ACC112 (cell line): ENCODE data around the gene PIAS2.
"Not testable (repeated sequence)": the region's sequence is repeated elsewhere in the genome, so short reads cannot be mapped to it uniquely, and the experiment has no call there.

Source experiments
- H2AFZ ChIP-seq: fragments of 200-600 bp; sonication (generic); one replicate; pipeline ENCODE4 v1.6.0; 2017; ENCODE audit warnings: antibody characterized with exemption, low read length; ENCODE audit not compliant: unreplicated experiment
- H3K27ac ChIP-seq: fragments of 200-600 bp; sonication (generic); 2 replicates; pipeline ENCODE4 v1.5.1; 2014; ENCODE audit warnings: low read depth, mild to moderate bottlenecking, antibody characterized with exemption, low read length, moderate library complexity
- H3K27me3 ChIP-seq: fragments of 200-600 bp; sonication (generic); 2 replicates; pipeline ENCODE4 v1.6.1; 2014; ENCODE audit warnings: mild to moderate bottlenecking, antibody characterized with exemption, low read length, moderate library complexity, mixed read lengths; ENCODE audit not compliant: insufficient read depth
- H3K36me3 ChIP-seq: fragments of 200-600 bp; sonication (generic); 2 replicates; pipeline ENCODE4 v1.6.1; 2016; ENCODE audit warnings: mild to moderate bottlenecking, antibody characterized with exemption, low read length, moderate library complexity, mixed read lengths; ENCODE audit not compliant: insufficient read depth
- H3K4me1 ChIP-seq: fragments of 200-600 bp; sonication (generic); one replicate; pipeline ENCODE4 v1.6.1; 2016; ENCODE audit warnings: low read length, mixed read lengths; ENCODE audit not compliant: insufficient read depth, unreplicated experiment, control insufficient read depth
- H3K4me3 ChIP-seq: fragments of 200-600 bp; sonication (generic); 2 replicates; pipeline ENCODE4 v1.5.1; 2014; ENCODE audit warnings: mild to moderate bottlenecking, low read depth, low read length
- H3K79me2 ChIP-seq: fragments of 200-600 bp; sonication (generic); one replicate; pipeline ENCODE4 v1.6.0; 2016; ENCODE audit warnings: low read length; ENCODE audit not compliant: control insufficient read depth, unreplicated experiment, insufficient read depth

PIAS2 gene

DNA sequence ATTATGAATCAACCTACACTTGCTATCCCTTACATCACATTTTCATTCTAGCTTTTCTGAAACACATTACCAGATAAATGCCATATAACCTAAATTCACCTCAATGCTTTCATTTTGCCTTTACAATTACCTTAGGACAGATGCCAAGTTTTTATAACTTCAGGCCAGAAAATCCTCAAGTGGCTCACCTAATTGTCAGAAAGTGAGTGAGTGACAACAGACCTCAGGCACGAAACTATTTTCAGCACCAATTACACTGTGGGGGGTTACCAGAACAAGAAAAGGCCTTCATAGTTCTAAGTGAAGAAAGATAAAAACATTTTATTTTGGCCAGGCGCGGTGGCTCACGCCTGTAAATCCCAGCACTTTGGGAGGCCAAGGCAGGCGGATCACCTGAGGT, 108.2 kb downstream of the PIAS2 start:
- Histone ChIP-seq H3K4me1 (no peaks in the 10 kb centered on the region), H3K36me3 (peaks cover 3% of the 10 kb centered on the region; the same call in 1 of the 2 replicates), H3K4me3 (no peak overlapping the region), H3K27me3 (no peaks in the 10 kb centered on the region), H2AFZ (no peak overlapping the region), H3K27ac (no peak overlapping the region), H3K79me2 (no peaks in the 10 kb centered on the region)

DNA sequence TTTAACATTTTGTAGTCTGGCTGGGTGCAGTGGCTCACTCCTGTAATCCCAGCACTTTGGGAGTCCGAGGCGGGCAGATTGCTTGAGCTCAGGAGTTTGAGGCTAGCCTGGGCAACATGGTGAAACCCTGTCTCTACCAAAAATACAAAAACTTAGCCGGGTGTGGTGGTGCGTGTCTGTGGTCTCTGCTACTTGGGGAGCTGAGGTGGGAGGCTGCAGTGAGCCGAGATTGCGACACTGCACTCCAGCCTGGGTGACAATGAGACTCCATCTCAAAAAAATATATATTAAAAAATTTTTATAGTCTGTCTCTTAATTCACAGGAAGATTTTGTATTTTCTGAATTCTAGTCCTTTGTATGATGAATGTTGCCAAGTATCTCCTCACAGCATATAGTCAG, 121.4 kb downstream of the PIAS2 start:
- not testable (repeated sequence) for H2AFZ ChIP-seq, H3K4me3 ChIP-seq, H3K36me3 ChIP-seq, H3K27ac ChIP-seq, H3K27me3 ChIP-seq, H3K4me1 ChIP-seq, H3K79me2 ChIP-seq

DNA sequence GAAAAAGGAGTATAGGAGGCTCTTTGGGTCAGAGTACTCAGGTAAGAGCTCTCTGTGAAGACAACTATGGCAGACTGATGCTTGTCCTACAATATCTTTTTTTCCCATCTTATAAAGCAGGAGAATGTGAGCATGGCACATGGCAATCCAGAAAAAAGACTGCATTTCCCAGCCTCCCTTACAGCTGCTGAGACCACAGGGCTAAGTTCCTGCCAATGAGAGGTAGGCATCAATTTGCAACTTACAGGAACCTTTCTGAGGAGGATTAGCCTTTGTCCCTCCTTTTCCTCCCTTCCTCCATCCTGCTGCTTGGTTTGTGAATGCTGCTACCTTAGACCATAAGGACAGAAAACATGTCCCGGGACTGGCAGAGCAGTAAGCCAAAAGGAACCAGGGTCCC, 122.7 kb downstream of the PIAS2 start:
- Histone ChIP-seq H3K4me1 (no peaks in the 10 kb centered on the region), H3K27me3 (no peaks in the 10 kb centered on the region), H3K79me2 (no peaks in the 10 kb centered on the region), H3K27ac (no peak overlapping the region), H3K36me3 (no peaks in the 10 kb centered on the region), H2AFZ (no peak overlapping the region), H3K4me3 (no peak overlapping the region)

DNA sequence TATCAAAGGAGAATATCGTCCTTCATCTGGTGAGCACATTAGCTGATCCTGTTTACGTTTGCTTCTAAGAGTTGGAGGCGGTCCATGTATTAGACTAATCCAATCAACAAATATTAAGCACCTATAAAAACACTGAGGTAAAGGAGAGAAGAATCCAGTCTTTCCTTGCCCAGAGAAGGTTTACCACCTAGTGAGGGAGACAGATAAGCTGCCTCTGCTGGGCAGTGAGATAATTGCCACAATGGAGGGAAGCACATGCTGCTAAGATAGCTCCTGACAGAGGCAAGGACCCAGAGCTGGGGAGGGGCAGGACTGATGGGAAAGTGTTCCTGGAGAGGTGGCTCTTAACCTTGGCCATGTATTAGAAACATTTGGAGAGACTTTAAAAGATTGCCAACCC, 123.7 kb downstream of the PIAS2 start:
- H3K36me3 ChIP-seq, result no peaks in the 10 kb centered on the region
- H3K27me3 ChIP-seq, result no peaks in the 10 kb centered on the region
- no peak overlapping the region for H2AFZ ChIP-seq
- no peak overlapping the region for H3K4me3 ChIP-seq
- H3K27ac ChIP-seq, result no peak overlapping the region
- no peaks in the 10 kb centered on the region for H3K79me2 ChIP-seq
- no peaks in the 10 kb centered on the region for H3K4me1 ChIP-seq

DNA sequence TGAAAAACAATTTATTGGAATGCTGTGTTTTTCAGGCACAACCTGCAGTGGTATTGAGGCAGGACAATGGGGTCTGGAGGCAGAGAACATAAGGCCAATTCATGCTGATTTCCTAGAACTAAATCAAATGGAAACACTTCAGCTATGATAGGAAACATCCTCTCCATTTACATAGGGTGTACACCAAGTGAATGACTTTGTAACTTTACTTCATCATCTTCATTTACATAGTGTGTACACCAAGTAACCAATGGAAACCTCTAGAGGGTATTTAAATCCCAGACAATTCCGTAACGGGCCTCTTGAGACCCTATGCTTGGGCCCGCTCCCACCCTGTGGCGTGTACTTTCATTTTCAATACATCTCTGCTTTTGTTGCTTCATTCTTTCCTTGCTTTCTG, 128.2 kb downstream of the PIAS2 start:
- Histone ChIP-seq H3K27ac (no peak overlapping the region), H3K27me3 (no peaks in the 10 kb centered on the region), H3K4me1 (no peaks in the 10 kb centered on the region), H3K4me3 (no peak overlapping the region), H3K79me2 (no peaks in the 10 kb centered on the region), H2AFZ (no peak overlapping the region), H3K36me3 (no peaks in the 10 kb centered on the region)

DNA sequence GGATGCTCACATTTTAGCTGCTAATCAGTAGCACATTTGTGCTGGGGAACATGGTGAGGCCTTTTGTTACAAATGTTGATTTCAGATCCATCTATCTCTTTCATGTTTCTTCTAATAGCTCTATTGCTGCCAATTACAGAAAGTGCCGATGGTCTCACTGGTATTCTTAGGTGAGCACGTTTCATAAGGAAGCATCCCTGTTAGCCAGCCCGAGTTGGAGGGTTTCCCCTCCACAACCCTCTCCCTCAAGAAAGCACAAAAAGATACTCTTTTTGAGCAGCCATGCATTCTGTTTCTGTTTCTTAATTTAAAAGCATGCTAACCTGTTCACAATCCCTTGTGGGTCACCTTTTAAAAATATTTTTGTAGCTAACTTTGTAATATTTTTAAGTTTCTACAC, 129.6 kb downstream of the PIAS2 start:
- no peaks in the 10 kb centered on the region for H3K4me1 ChIP-seq
- H3K4me3 ChIP-seq, result no peak overlapping the region
- no peaks in the 10 kb centered on the region for H3K79me2 ChIP-seq
- H2AFZ ChIP-seq, result no peak overlapping the region
- H3K27ac ChIP-seq, result no peak overlapping the region
- no peaks in the 10 kb centered on the region for H3K36me3 ChIP-seq
- H3K27me3 ChIP-seq, result no peaks in the 10 kb centered on the region

DNA sequence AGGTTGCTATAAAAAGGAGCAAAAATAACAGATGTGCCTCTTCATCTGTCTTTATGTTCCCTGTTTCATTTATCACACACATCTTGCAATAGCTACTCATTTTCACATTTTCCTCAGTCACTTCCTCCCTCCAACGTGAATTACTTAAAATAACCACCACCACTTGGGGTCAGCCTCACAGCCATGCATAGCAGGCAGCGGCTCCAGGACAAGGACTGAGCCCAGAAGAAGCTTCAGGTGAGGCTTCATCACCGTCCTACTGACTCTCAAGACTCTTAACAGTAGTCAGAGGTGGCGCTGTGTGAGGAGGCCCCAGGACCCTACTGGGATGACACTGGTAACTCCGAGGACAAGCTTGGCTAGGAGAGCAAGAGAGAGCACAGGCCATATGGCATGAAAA, 144.9 kb downstream of the PIAS2 start:
- Histone ChIP-seq H3K4me1 (no peaks in the 10 kb centered on the region), H3K27me3 (peaks cover 9% of the 10 kb centered on the region; the same call in 1 of the 2 replicates), H3K27ac (no peak overlapping the region), H3K36me3 (no peaks in the 10 kb centered on the region), H2AFZ (no peak overlapping the region), H3K79me2 (no peaks in the 10 kb centered on the region), H3K4me3 (no peak overlapping the region)

DNA sequence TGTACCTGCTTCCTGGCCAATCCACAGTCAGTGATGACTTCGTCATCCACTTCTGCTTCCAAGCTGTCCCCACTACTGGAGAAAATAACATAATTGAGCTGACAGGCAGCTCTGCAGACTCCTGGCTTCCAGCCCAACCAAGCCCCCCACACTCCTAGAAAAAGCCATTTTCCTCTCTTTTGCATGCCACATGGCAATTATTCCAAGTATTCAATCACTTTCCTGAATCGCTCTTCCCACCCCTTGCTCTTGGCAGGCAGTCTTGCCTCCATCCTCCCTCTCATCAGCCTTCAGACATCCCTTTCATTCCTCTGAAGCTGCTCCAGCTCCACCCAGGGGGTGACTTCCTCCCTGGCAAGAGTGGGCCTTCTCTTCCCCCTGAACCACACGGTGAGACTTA, 146.2 kb downstream of the PIAS2 start:
- no peak overlapping the region for H2AFZ ChIP-seq
- H3K27ac ChIP-seq, result no peak overlapping the region
- no peaks in the 10 kb centered on the region for H3K4me1 ChIP-seq
- no peaks in the 10 kb centered on the region for H3K79me2 ChIP-seq
- H3K27me3 ChIP-seq, result peaks cover 21% of the 10 kb centered on the region
- no peaks in the 10 kb centered on the region for H3K36me3 ChIP-seq
- no peak overlapping the region for H3K4me3 ChIP-seq

DNA sequence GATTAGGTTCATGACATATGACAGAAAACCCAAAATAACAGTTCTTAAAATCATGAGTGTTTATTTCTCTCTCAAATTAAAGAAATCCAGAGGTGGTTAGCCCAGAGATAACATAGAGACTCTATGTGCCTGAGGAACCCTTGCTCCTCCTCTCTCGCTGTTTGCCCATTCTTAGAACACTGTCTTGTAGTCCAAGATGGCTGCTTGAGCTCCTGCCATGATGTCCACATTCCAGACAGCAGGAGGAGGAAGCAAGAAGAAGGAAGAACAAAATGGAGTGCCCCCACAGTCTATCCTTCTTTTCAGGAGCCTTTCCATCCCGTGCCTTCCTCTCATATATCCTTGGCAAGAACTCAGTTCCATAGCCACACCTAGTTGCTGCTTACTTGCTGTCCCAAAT, 146.6 kb downstream of the PIAS2 start:
- Histone ChIP-seq H3K27ac (no peak overlapping the region), H2AFZ (no peak overlapping the region), H3K79me2 (no peaks in the 10 kb centered on the region), H3K36me3 (no peaks in the 10 kb centered on the region), H3K4me3 (no peak overlapping the region), H3K4me1 (no peaks in the 10 kb centered on the region), H3K27me3 (peaks cover 25% of the 10 kb centered on the region)

DNA sequence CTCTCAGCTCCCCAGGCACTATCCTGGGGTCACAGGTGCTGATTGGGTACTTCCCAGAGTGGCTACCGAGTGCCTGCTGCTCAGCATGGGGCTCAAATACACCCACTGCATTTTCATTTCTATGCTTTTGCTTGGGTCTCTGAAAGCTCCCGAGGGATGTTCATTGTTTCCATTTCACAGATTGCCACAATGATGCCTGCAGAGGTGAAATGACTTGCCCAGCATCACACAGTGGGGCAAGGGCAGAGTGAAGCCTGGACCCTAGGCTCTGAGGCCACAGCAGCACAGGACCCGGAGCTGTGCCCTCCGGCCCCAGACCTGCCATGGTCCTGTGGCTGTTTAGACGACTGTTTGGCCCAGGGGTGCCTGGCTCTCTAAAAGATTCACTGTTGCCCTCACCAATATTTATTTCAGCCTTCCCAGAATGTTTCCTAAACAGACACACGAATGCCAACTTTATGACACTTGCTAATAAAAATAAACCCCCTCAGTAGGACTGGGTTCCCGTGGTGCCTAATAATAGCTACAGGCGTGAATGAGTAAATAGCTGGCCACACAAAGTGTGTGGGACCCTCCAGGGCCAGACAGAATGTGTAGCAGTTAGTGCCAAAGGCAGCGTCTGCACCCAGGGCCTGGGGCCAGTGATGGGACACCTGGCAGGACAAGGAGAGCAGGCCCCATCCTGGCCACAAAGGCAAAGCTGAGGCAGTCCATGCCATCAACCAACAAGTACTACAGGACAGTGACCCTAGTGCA, 149.0 kb downstream of the PIAS2 start:
- Histone ChIP-seq H2AFZ (no peak overlapping the region), H3K36me3 (no peaks in the 10 kb centered on the region), H3K4me3 (no peak overlapping the region), H3K4me1 (no peaks in the 10 kb centered on the region), H3K27ac (no peak overlapping the region), H3K27me3 (peaks cover 48% of the 10 kb centered on the region), H3K79me2 (no peaks in the 10 kb centered on the region)

DNA sequence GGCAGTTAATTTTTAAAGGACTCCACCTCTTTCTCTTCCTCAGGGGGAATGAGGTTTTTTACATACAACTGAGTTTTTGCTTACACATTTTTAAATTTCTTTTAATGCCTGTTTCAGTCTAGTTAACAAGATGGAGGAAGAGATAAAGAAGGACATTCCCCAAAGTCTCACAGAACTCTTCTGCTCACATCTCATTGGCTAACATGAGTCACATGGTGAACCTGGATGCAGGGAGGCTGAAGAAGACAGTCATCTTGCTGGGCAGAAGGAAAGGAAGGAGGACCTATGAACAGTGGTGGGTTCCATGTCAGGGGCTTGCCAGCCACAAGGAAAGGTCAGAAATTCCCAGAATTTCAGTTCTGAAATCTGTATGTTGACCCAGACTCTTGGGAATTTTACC, 150.1 kb downstream of the PIAS2 start:
- no peaks in the 10 kb centered on the region for H3K79me2 ChIP-seq
- H3K4me1 ChIP-seq, result no peaks in the 10 kb centered on the region
- H3K27ac ChIP-seq, result no peak overlapping the region
- no peak overlapping the region for H2AFZ ChIP-seq
- no peak overlapping the region for H3K4me3 ChIP-seq
- no peaks in the 10 kb centered on the region for H3K36me3 ChIP-seq
- H3K27me3 ChIP-seq, result peaks cover 57% of the 10 kb centered on the region
